ENCODE measurements around the gene SOX11. TPM values are rescaled to one million over a fixed set of nuclear protein-coding genes. Genes with fewer than 3 reads are reported as not detected.

The SOX11 gene
- total RNA-seq, 1 experiment from 2014 or later: 24.8 TPM

GRCh38 chr2:5734859-5735520 lies 42.8 kb downstream of the SOX11 start:
- POLR2A ChIA-PET: no interaction called here
- Mint-ChIP-seq H3K4me3 (no peak overlapping the region), H3K27ac (no peak overlapping the region), H3K27me3 (ENCODE audit: low read depth) (no peaks in the 10 kb centered on the region), H3K9me3 (peaks cover 40% of the 10 kb centered on the region), H3K36me3 (peaks cover 39% of the 10 kb centered on the region), H3K4me1 (peaks cover 34% of the 10 kb centered on the region)
- TF ChIP-seq FOXJ3 (CRISPR knock-in tag; IDR thresholded peaks at IDR 0.05; ENCODE audit: borderline replicate concordance) (no peak), ZNF423 (CRISPR knock-in tag; IDR thresholded peaks at IDR 0.05) (no peak), TEAD1 (CRISPR knock-in tag; IDR thresholded peaks at IDR 0.05) (no peak), E2F4 (CRISPR knock-in tag; IDR thresholded peaks at IDR 0.05; ENCODE audit: borderline replicate concordance, low read depth) (no peak), MLX (CRISPR knock-in tag; IDR thresholded peaks at IDR 0.05) (no peak)
- TF ChIP-seq, protein P1, sequence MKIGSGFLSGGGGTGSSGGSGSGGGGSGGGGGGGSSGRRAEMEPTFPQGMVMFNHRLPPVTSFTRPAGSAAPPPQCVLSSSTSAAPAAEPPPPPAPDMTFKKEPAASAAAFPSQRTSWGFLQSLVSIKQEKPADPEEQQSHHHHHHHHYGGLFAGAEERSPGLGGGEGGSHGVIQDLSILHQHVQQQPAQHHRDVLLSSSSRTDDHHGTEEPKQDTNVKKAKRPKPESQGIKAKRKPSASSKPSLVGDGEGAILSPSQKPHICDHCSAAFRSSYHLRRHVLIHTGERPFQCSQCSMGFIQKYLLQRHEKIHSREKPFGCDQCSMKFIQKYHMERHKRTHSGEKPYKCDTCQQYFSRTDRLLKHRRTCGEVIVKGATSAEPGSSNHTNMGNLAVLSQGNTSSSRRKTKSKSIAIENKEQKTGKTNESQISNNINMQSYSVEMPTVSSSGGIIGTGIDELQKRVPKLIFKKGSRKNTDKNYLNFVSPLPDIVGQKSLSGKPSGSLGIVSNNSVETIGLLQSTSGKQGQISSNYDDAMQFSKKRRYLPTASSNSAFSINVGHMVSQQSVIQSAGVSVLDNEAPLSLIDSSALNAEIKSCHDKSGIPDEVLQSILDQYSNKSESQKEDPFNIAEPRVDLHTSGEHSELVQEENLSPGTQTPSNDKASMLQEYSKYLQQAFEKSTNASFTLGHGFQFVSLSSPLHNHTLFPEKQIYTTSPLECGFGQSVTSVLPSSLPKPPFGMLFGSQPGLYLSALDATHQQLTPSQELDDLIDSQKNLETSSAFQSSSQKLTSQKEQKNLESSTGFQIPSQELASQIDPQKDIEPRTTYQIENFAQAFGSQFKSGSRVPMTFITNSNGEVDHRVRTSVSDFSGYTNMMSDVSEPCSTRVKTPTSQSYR (CRISPR knock-in tag; IDR thresholded peaks at IDR 0.05): no peak
- ATAC-seq (no peak), DNase-seq (ENCODE audit: low spot score) (no peak)
- CTCF ChIA-PET: no interaction called here

DNA sequence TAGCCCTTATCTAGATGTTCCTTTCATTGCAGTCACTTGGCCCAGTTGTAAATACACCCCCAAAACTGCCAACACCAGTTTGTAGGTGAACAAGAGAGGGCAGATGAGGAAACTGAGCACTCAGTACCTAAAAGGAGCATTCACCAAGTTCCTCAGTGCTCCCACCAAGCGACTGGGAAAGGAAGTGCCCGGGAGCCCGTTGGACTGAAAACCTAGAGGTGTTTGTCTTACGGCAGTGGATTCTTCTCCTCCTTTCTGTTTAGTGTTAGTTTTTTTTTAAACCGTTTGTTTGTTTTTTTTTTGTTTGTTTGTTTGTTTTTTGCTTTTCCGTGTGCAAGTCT lies 43.3 kb downstream of the SOX11 start:
- Mint-ChIP-seq H3K27ac (no peak overlapping the region), H3K9me3 (peaks cover 35% of the 10 kb centered on the region), H3K4me3 (no peak overlapping the region), H3K27me3 (ENCODE audit: low read depth) (no peaks in the 10 kb centered on the region), H3K4me1 (peaks cover 29% of the 10 kb centered on the region), H3K36me3 (peaks cover 35% of the 10 kb centered on the region)
- DNase-seq (ENCODE audit: low spot score) (no peak), ATAC-seq (no peak)
- CTCF ChIA-PET: interaction anchor here (0.7 kb wide), 1 partner anchor 9 kb away, joined by 3 read pairs; no protein-coding TSS in a partner anchor
- POLR2A ChIA-PET: no interaction called here
- no peak for TF ChIP-seq ZNF416 (CRISPR knock-in tag; IDR thresholded peaks at IDR 0.05)

DNA sequence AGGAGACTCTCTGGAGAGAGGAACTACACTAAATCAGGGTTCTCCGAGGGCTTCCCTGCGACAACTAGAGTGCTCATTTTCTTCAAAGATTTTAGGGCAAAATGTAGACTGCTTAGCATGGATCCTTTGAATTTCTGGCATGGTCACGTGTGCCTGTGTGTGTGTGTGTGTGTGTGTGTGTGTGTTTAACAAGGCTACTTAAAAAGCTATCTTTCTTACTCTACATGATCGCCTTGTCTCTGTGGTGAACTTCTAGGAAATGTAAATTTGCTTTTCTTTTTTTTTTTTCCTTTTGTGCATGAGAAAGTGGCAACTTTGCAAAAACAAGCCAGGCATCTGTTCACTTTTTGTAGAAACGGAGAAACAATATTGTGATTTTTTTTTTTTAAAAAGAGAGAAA lies 43.9 kb downstream of the SOX11 start:
- peaks cover 32% of the 10 kb centered on the region for H3K36me3 Mint-ChIP-seq
- CTCF ChIA-PET: interaction anchor here (0.7 kb wide), 1 partner anchor 9 kb away, joined by 3 read pairs; no protein-coding TSS in a partner anchor
- POLR2A ChIA-PET: no interaction called here
- no peak overlapping the region for H3K27ac Mint-ChIP-seq
- peaks cover 25% of the 10 kb centered on the region for H3K4me1 Mint-ChIP-seq
- no peak overlapping the region for H3K4me3 Mint-ChIP-seq
- H3K9me3 Mint-ChIP-seq: peaks cover 35% of the 10 kb centered on the region
- TF ChIP-seq NFE2L1 (CRISPR knock-in tag; IDR thresholded peaks at IDR 0.05) (no peak), FOXK1 (CRISPR knock-in tag; IDR thresholded peaks at IDR 0.05) (no peak), GTF2I (CRISPR knock-in tag; conservative IDR thresholded peaks at IDR 0.05) (no peak)
- TF ChIP-seq, protein P2, sequence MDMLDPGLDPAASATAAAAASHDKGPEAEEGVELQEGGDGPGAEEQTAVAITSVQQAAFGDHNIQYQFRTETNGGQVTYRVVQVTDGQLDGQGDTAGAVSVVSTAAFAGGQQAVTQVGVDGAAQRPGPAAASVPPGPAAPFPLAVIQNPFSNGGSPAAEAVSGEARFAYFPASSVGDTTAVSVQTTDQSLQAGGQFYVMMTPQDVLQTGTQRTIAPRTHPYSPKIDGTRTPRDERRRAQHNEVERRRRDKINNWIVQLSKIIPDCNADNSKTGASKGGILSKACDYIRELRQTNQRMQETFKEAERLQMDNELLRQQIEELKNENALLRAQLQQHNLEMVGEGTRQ (CRISPR knock-in tag; IDR thresholded peaks at IDR 0.05): peak; percentile 33; the same call in 1 of the 2 replicates
- DNase-seq (ENCODE audit: low spot score): no peak
- no peak for ATAC-seq
- no peaks in the 10 kb centered on the region for H3K27me3 Mint-ChIP-seq (ENCODE audit: low read depth)

GRCh38 chr2:5736886-5737285 lies 44.7 kb downstream of the SOX11 start:
- Mint-ChIP-seq H3K4me1 (peaks cover 18% of the 10 kb centered on the region), H3K27ac (no peak overlapping the region), H3K27me3 (ENCODE audit: low read depth) (no peaks in the 10 kb centered on the region), H3K9me3 (peaks cover 35% of the 10 kb centered on the region), H3K4me3 (no peak overlapping the region), H3K36me3 (peaks cover 28% of the 10 kb centered on the region)
- CTCF ChIA-PET: no interaction called here
- POLR2A ChIA-PET: no interaction called here
- DNase-seq (ENCODE audit: low spot score) (no peak), ATAC-seq (no peak)
- no peak for TF ChIP-seq ATF3 (CRISPR knock-in tag; conservative IDR thresholded peaks at IDR 0.05)
- TF ChIP-seq NR2C2 (CRISPR knock-in tag; IDR thresholded peaks at IDR 0.05): no peak
- TF ChIP-seq ZNF671 (CRISPR knock-in tag; IDR thresholded peaks at IDR 0.05): no peak
- TF ChIP-seq SMAD3 (CRISPR knock-in tag; IDR thresholded peaks at IDR 0.05; ENCODE audit: borderline replicate concordance): no peak
- no peak for TF ChIP-seq CREB1 (CRISPR knock-in tag; IDR thresholded peaks at IDR 0.05)
- TF ChIP-seq ZNF121 (CRISPR knock-in tag; IDR thresholded peaks at IDR 0.05): no peak
- TF ChIP-seq MYBL2 (CRISPR knock-in tag; IDR thresholded peaks at IDR 0.05): no peak
- no peak for TF ChIP-seq ATF1 (CRISPR knock-in tag; IDR thresholded peaks at IDR 0.05)
- TF ChIP-seq RORB (CRISPR knock-in tag; IDR thresholded peaks at IDR 0.05): no peak
- no peak for TF ChIP-seq GTF2I (CRISPR knock-in tag; conservative IDR thresholded peaks at IDR 0.05)
- no peak for TF ChIP-seq JUN (CRISPR knock-in tag; IDR thresholded peaks at IDR 0.05)
- no peak for TF ChIP-seq HMGA2 (CRISPR knock-in tag; IDR thresholded peaks at IDR 0.05)
- no peak for TF ChIP-seq ZNF396 (CRISPR knock-in tag; IDR thresholded peaks at IDR 0.05; ENCODE audit: borderline replicate concordance)
- no peak for TF ChIP-seq ZNF423 (CRISPR knock-in tag; IDR thresholded peaks at IDR 0.05)
- TF ChIP-seq ETV6 (CRISPR knock-in tag; IDR thresholded peaks at IDR 0.05): no peak
- TF ChIP-seq E2F5 (CRISPR knock-in tag; IDR thresholded peaks at IDR 0.05): no peak

Measured in WTC11 (cell line).